K562 (cell line): ENCODE data around the gene SRD5A2.

Experiments used
- ARID4B ChIP-seq: sonication (generic); formaldehyde crosslinking; IDR thresholded peaks from 2 replicates; pipeline ENCODE4 v1.8.0; 2022; ENCODE audit warnings: mild to moderate bottlenecking, missing genetic modification reagents
- CAMTA2 ChIP-seq: fragments of 250-450 bp; sonication (Bioruptor Pico); conservative IDR thresholded peaks from 2 replicates; pipeline ENCODE4 v1.5.1; 2022
- CBX5 ChIP-seq: IDR thresholded peaks from 2 replicates; pipeline ENCODE4 v1.6.1; 2014; ENCODE audit warnings: low read depth, borderline replicate concordance
- CHD2 ChIP-seq: IDR thresholded peaks from 2 replicates; pipeline ENCODE4 v1.6.1; 2011; ENCODE audit warnings: low read depth, low read length
- CTCF ChIP-seq, 3 experiments: IDR thresholded peaks in 2 of 3; conservative IDR thresholded peaks in 1 of 3; 2 replicates each; pipeline ENCODE4 v1.5.1; 2011 to 2012; ENCODE audit warnings: low read length in 3 of 3, mild to moderate bottlenecking in 3 of 3, control low read depth in 2 of 3, improper control_type of control experiment in 1 of 3, inconsistent platforms in 1 of 3, low read depth in 1 of 3, mixed read lengths in 1 of 3, moderate library complexity in 1 of 3; ENCODE audit not compliant: insufficient read depth in 2 of 3
- EP300 ChIP-seq: IDR thresholded peaks from 2 replicates; pipeline ENCODE4 v1.6.1; 2012; ENCODE audit warnings: low read length, improper control_type of control experiment
- ETV5 ChIP-seq: sonication (generic); formaldehyde crosslinking; IDR thresholded peaks from 2 replicates; pipeline ENCODE4 v1.4.0; 2020; ENCODE audit warnings: low read depth, mild to moderate bottlenecking, missing genetic modification reagents
- IRF2 ChIP-seq: sonication (generic); formaldehyde crosslinking; IDR thresholded peaks from 2 replicates; pipeline ENCODE4 v1.8.1; 2022; ENCODE audit warnings: mild to moderate bottlenecking, missing genetic modification reagents
- JUND ChIP-seq, 2 experiments: IDR thresholded peaks; 2 replicates in 1 of 2; 3 replicates in 1 of 2; pipeline ENCODE4 v1.6.1; 2011; ENCODE audit warnings: borderline replicate concordance in 2 of 2, low read depth in 2 of 2, low read length in 2 of 2, improper control_type of control experiment in 1 of 2, missing biosample characterization in 1 of 2, missing genetic modification characterization in 1 of 2, missing genetic modification reagents in 1 of 2
- ZBTB8A ChIP-seq: fragments of 450-650 bp; IDR thresholded peaks from 2 replicates; pipeline ENCODE4 v1.6.1; 2018; ENCODE audit warnings: mild to moderate bottlenecking, moderate library complexity; ENCODE audit not compliant: partially characterized antibody
- TF ChIP-seq, protein P1 (sequence below): fragments of 250-450 bp; sonication (Bioruptor Pico); IDR thresholded peaks from 2 replicates; pipeline ENCODE4 v1.5.0; 2021; ENCODE audit warnings: mild to moderate bottlenecking, borderline replicate concordance
- TF ChIP-seq, protein P2 (sequence below): fragments of 450-650 bp; IDR thresholded peaks from 2 replicates; pipeline ENCODE4 v1.7.0; 2016; ENCODE audit warnings: borderline replicate concordance

GRCh38 chr2:31539505-31539904, 41.2 kb downstream of the SRD5A2 start:
- TF ChIP-seq, protein P1, sequence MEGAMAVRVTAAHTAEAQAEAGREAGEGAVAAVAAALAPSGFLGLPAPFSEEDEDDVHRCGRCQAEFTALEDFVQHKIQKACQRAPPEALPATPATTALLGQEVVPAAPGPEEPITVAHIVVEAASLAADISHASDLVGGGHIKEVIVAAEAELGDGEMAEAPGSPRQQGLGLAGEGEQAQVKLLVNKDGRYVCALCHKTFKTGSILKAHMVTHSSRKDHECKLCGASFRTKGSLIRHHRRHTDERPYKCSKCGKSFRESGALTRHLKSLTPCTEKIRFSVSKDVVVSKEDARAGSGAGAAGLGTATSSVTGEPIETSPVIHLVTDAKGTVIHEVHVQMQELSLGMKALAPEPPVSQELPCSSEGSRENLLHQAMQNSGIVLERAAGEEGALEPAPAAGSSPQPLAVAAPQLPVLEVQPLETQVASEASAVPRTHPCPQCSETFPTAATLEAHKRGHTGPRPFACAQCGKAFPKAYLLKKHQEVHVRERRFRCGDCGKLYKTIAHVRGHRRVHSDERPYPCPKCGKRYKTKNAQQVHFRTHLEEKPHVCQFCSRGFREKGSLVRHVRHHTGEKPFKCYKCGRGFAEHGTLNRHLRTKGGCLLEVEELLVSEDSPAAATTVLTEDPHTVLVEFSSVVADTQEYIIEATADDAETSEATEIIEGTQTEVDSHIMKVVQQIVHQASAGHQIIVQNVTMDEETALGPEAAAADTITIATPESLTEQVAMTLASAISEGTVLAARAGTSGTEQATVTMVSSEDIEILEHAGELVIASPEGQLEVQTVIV = no peak
- TF ChIP-seq CAMTA2 (CRISPR knock-in tag) = no peak
- TF ChIP-seq JUND (IDR thresholded peaks at IDR 0.05; ENCODE audit: borderline replicate concordance, low read depth, low read length) = no peak
- no peak for TF ChIP-seq JUND (tag; IDR thresholded peaks at IDR 0.05; ENCODE audit: borderline replicate concordance, low read depth, low read length)
- no peak for TF ChIP-seq CBX5
- TF ChIP-seq CTCF (IDR thresholded peaks at IDR 0.05 in 2 of 3, conservative IDR thresholded peaks at IDR 0.05 in 1 of 3; ENCODE audit: insufficient read depth in 2 of 3, low read depth in 1 of 3, low read length in 3 of 3) = no peak
- TF ChIP-seq, protein P2, sequence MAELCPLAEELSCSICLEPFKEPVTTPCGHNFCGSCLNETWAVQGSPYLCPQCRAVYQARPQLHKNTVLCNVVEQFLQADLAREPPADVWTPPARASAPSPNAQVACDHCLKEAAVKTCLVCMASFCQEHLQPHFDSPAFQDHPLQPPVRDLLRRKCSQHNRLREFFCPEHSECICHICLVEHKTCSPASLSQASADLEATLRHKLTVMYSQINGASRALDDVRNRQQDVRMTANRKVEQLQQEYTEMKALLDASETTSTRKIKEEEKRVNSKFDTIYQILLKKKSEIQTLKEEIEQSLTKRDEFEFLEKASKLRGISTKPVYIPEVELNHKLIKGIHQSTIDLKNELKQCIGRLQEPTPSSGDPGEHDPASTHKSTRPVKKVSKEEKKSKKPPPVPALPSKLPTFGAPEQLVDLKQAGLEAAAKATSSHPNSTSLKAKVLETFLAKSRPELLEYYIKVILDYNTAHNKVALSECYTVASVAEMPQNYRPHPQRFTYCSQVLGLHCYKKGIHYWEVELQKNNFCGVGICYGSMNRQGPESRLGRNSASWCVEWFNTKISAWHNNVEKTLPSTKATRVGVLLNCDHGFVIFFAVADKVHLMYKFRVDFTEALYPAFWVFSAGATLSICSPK = no peak
- no peak for TF ChIP-seq IRF2 (CRISPR knock-in tag)
- no peak for TF ChIP-seq ZBTB8A
- TF ChIP-seq ARID4B = no peak
- no peak for TF ChIP-seq ETV5 (CRISPR knock-in tag)
- TF ChIP-seq CHD2 = no peak
- no peak for TF ChIP-seq EP300
